NCI-H2196 (cell line): Measurements from ENCODE around the gene MCM8.

Source experiments
- DNase-seq: peaks from one replicate; lab custom pipeline; 2025; ENCODE audit not compliant: unreplicated experiment; lab: John Stamatoyannopoulos, UW

MCM8 gene

GRCh38 chr20:6040958-6041807 lies 90.7 kb downstream of the MCM8 start:
- DNase-seq: no peak

- DNase-seq: no peak
Measured at GRCh38 chr20:6041808-6042265, 91.4 kb downstream of the MCM8 start.

- DNase-seq: no peak
Measured at GRCh38 chr20:6044115-6044514, 93.7 kb downstream of the MCM8 start.

GRCh38 chr20:6045566-6045965 lies 95.1 kb downstream of the MCM8 start:
- DNase-seq: no peak

- DNase-seq: no peak
Measured at GRCh38 chr20:6046432-6046831, 96.0 kb downstream of the MCM8 start.

- no peak for DNase-seq
Measured at GRCh38 chr20:6048391-6048790, 97.9 kb downstream of the MCM8 start.
